ENCODE measurements around the gene THAP4.

The THAP4 gene

DNA sequence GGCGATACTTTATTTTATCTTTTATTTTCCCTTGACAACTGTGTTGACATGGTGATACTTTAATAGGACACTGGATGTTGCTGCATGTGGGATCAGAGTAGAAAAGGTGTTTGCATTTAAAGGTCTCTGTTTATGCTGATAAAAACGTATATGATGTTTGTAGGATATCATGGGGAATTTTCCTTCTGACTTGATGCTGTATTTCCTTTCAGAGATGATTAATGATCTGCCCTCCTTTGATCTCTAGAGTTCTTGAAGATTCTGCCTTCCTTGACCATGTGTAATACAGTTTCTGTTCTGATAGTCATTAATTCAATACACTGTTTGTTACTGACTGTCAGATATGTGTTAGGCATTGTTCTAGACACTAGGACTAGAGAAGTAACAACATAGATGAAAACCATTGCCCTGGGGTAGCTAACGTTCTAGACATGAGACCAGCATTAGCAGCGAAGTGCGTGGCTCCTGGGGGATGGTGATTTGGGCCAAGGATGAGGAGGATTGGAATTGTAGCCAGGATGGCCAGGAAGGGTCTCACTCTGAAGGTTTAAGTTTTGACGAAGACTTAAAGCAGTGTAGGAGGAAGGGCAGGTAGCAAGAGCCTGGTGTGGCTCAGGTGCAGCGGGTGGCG, 3.3 kb upstream of the THAP4 start:
- no peak for DNase-seq (ENCODE audit: low read depth in 2 of 2)

DNA sequence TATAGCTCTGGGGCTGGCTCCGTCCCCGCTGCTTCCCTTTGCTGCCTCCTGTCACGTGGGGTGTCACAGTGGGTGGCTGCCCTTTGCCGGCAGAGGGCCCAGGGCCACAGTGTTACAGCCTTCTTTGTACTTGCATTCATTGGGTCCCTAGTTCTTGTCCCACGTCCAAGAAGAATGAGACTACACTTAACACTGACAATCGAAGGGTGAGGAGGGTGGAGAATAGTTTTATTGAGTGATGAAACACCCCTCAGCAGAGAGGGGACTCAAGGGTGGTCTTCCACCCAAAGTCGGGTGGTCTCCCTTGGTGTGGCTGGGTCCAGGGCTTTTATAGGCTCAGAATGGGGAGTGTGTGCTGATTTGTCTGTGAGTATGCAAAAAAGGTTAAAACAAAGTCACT, 2.4 kb upstream of the THAP4 start:
- DNase-seq (ENCODE audit: low read depth in 2 of 2): no peak

DNA sequence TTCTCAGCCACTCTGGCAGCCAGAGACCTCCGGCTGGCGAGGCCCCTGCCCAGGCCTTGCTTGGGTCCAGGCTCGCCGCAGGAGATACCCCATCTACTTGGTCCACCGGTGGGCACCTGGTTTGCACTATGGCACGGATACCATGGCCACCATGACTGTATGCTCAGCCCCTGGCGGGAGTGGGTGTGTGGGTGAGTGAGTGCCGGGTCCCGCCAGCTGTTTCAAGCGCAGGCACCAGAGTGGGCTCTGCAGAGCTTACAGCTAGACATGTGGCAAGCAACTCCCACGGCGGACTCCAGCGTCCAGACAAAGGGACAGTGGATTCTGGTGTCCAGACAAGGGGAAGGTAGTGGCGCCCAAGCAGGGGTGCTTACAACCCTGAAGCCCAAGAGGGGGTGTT, 2.0 kb upstream of the THAP4 start:
- DNase-seq (ENCODE audit: low read depth in 2 of 2): no peak

DNA sequence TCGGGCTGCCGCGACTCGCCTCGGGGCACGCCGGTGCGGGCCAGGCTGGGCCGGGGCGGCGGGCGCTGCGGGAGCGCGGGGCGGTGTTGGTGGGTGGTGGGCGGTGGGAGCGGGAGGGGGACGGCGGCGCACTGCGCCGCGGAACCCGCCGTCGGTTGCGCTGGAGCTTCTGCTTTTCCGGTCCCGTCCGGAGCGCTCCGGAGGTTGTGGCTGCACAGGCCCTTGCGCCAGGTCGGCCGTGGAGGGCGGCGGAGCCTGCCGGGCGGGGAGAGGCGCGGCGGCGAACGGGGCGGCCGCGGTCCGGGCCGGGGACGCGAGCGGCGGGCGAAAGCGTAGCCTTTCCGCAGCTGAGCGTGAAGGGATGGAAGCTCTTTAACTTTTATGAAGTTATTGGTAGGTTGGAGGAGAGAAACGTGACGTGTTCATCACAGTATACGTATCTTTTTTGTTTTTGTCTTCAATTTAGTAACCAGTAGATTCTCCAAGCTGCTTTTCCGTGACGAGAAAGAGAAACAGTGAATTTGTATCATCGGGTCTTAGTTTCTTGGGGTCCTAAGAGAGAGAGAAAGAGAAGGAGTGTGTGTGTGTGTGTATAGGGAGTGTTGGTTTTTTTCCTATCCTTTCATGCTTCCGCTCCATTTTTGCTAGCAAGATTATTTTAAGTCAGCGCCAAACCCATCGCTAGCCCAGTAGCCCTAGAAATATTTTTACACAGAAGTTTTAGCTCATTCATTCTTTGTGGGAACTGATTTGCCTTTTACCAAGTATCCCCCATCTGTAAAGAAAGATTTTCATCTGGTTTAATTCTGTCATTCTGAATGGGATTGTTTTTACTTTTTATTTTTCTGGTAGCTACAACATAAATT, 1.1 kb upstream of the THAP4 start:
- DNase-seq (ENCODE audit: low read depth in 2 of 2): peak in 1 of 2 donors; percentile 40

DNA sequence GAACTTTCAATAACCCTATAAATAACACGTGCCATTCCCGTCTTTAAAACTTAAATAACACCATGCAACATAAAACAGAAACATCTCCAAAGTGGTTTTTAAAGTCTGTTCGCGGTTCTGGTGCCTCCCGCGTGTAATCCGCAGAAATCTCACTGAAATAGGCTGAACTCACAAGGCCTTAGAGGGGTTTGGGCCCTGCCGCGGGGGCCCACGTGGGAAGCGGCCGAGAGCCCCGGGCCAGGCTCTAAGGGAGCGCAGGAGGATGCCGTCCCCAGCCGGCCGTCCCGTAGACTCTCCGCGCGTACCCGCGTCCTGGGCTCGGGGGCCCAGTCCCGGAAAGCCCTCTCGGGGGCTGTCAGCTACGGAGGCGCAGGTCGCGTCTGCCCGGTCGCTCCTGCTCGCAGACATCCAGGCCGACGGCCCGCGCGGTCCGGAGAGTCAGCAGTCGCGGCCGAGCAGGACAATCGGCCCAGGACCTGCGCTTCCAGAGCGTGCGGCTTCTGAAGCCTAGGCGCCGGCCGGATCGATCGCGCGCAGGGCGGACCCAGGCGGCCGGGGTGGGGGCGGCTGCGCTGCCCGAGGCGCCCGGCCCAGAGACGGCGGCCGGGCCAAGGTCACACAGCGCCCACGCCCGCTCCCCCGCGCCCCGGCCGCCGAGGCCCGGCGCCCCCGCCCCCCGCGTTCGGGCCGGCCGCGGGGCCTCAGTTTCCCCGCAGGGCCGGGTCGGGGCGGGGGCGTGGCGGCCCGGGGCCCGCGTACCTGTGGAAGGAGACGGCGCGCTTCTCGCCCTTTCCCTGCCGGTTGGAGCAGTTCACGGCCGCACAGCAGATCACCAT, 558 bp downstream of the THAP4 start:
- DNase-seq (ENCODE audit: low read depth in 2 of 2): no peak

DNA sequence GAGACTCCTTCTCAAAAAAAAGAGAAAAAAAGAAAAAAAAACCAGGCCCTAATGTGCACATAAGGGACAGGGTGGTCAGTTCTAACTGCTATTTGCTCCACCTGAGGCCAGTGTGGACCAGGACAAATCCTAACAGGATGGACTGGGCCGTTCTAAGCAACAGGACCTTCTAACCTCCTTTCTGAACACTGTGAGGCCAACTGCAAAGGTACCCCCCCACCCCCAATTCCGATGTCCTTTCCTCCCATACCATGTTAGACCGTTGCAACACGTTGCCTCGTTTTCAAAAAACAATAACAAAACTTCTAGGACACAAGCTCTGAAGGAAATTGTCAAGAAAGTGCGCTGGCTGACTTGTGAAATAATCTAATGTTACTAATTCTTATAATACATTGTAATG, 1.2 kb downstream of the THAP4 start:
- DNase-seq (ENCODE audit: low read depth in 2 of 2): no peak

DNA sequence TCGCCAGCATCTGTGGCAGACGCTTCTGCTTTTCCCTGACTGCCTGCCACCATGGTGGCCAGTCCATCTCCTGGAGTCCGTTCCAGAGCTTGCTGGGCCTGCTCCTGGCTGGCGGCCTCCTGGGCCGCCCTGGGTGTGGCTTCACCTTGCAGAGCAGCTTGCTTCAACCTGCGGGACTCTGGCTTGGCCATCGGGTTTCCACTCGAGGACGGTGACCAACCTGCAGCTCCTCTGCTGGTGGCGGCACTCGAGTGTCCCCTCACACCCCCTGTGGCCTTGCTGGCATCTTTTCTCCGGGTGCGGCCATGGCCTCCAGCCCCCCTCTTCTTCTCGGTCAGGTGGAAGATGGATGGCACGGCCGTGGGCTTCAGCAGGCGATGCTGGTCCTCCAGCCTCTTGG, 3.4 kb downstream of the THAP4 start:
- no peak for DNase-seq (ENCODE audit: low read depth in 2 of 2)

DNA sequence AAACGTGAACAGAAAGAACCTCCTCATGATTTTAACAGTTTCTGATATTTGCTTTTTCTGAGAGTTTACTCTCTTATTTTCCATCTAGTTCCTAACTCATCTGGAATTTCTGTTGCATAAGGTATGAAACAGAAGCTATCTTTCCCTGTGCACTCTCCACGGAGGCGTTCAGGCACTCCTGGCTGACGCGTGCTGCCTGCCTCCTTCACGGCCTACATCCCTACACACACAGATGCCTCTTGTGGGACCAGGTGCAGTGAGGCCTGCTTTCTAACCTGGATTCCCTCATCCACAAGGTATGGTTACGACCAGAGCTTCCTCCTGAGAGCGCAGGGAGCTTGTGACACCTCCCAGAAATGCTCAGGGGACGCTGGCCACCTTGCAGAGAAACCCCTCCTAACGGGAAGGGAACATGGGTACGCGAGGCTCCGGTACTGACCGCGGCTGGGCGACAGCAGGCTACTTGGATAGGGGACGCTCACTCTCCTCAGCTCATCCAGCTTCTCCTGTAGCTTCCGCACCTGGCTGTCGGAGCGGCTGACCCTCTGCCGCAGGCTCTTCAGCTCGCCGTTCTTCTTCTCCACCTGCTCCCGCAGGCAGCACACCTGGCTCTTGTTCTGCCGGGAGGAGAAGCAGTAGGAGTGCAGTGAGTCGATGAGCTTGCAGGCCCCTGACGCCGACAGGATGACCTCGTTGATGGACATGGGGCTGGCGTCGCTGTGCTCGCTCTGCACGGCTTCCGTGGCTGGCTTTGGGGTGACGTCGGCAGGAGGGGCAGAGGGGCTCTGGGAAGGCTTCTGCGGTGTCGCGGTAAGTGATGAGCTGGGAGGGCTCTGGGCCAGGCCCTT, 4.3 kb downstream of the THAP4 start:
- DNase-seq (ENCODE audit: low read depth in 2 of 2): no peak

DNA sequence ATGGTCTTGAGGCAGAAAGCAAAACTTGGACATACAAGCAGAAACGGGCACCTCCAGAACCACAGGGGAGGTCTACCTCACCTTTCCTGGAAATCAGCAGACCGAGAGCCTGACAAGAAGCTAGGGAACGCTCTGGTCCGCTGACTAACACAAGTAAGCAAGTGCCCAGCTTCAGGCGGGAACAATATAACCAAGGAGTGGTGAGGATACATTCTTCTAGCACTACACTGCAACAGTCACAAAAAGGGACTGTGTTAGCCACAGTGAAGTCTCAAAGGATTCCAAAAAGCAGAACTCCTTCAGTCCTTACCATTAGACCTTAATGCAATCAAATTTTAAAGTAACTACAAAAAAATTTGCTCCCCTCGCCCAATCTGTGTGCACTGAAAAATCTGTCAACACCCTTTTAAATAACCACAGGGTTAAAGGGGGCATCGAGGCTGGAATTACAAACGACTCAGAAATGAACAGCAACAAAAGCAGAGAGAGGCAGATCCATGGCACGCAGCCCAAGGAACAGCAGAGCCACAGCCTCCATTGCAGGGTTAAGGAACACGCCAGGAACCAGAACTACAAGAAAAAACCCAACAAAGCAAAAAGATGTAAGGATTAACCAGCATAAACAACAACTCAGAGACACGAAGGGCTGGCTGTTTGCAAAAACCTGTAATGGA, 7.1 kb downstream of the THAP4 start:
- no peak for DNase-seq (ENCODE audit: low read depth in 2 of 2)

DNA sequence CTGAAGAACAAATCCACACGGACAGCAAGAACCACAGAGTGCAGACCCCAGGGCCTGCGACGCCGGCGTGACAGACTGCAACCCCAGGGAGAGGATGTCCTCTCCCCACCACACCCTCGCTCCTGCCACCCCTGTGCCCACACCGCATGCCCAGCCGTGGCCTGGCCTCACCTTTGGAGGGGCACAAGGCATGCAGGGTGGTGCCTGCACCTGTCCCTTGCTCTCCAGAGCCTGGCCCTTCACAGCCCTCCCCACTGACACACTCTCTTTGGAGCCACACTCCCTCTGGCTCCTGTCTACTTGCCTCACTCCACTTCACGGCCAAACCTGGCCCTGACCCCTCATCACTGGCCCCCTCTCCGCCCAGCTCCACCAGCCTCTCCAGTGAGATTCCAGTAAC, 9.3 kb downstream of the THAP4 start:
- no peak for DNase-seq (ENCODE audit: low read depth in 2 of 2)

DNA sequence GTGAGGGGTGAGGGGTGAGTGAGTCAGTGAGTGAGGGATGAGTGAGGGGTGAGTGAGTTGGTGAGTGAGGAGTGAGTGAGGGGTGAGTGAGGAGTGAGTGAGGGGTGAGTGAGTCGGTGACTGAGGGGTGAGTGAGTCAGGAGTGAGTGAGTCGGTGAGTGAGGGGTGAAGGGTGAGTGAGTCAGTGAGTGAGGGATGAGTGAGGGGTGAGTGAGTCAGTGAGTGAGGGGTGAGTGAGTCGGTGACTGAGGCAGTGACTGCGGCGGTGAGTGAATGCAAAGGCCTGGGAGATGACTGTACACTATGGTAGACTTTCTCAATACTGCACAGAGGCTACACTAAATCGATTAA, 16.6 kb downstream of the THAP4 start:
- peak; percentile 28 to 47 for DNase-seq (ENCODE audit: low read depth in 2 of 2)

DNA sequence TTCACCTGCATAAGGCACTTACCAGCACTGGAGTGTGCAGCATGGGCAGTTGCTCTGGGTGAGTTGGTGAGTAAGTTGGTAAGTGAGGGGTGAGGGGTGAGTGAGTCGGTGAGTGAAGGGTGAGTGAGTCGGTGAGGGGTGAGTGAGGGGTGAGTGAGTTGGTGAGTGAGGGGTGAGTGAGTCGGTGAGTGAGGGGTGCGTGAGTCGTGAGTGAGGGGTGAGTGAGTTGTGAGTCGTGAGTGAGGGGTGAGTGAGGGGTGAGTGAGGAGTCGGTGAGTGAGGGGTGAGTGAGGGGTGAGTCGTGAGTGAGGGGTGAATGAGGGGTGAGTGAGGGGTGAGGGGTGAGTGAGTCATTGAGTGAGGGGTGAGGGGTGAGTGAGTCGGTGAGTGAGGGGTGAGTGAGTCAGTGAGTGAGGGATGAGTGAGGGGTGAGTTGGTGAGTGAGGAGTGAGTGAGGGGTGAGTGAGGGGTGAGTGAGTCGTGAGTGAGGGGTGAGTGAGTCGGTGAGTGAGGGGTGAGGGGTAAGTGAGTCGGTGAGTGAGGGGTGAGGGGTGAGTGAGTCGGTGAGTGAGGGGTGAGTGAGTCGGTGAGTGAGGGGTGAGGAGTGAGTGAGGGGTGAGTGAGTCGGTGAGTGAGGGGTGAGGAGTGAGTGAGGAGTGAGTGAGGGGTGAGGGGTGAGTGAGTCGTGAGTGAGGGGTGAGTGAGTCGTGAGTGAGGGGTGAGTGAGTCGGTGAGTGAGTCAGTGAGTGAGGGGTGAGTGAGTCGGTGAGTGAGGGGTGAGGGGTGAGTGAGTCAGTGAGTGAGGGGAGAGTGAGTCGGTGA, 17.1 kb downstream of the THAP4 start:
- no peak for DNase-seq (ENCODE audit: low read depth in 2 of 2)

DNA sequence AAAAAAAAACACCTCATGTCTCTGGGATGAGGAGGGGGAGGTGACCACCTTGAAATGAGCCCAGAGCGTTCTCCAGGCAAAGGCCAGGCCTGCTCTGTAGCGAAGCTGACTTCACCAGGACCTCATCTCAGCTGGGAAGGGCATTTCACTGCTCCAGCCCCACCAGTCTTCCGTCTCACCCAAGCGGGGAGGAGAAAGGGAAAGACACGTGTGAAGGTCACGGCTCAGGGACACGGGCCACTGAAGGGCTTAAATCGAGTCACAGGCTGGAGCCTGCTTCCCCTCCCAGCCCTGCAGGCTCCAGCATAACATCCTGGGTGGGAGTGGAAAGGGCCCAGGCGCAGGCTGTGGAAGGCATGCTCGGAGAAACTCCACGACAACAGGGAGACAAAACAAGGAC, 18.1 kb downstream of the THAP4 start:
- DNase-seq (ENCODE audit: low read depth in 2 of 2): no peak

DNA sequence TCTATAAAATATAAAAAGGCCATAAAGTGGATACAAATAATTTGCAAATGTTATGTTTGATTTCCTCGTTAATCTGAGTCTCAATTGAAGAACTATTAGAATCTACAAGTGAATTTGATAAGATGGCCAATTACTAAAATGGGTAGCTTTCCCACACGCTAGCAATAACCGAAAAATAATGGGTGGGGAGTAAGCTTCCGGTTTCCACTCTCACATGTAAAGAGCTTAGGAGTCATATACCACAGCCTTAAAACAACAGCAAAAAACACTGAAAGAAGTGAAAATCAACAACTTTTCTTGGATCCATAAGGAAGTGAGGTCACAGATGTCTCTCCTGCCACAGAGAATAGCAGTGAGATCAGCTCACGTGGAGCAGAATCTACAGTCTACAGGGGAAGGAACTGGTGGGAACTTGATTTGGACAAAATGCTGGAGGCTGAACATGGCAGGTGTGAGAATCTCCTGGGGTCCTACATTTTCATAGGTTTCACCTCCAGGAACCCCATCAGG, 18.6 kb downstream of the THAP4 start:
- DNase-seq (ENCODE audit: low read depth in 2 of 2): no peak

DNA sequence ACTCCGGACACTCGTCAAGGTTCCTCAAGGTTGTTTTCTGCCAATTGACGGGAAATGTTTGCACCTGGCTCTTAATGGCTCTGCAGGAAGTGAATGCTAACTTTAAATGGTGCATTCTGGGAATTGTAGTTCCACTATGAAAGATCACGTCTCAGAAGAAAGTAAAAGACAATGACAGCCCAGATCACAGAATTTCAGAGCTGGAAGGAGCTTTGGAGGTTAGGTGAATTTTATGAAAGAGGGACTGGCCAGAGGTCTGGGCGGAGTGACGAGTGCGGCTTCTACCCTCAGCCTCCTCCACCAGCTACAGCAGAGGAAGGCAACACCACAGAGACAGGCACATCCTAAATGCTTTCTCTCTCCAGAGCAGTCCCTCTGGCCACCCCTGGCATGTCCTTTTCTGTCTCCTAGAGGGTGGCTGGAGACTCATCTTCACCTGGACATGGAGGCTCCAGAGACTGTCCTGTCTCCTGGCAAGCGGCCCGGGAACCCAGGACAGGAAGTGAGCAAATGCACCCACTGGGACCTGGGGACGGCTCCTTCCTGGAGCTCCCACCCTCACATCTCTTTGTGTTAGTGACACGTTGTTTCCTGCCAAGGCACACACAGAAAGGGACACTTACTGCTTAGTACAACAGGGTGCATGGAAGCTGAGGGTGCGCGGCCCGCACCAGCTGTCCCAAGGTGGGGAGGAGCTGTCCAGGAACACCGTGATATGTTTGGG, 19.4 kb downstream of the THAP4 start:
- no peak for DNase-seq (ENCODE audit: low read depth in 2 of 2)

DNA sequence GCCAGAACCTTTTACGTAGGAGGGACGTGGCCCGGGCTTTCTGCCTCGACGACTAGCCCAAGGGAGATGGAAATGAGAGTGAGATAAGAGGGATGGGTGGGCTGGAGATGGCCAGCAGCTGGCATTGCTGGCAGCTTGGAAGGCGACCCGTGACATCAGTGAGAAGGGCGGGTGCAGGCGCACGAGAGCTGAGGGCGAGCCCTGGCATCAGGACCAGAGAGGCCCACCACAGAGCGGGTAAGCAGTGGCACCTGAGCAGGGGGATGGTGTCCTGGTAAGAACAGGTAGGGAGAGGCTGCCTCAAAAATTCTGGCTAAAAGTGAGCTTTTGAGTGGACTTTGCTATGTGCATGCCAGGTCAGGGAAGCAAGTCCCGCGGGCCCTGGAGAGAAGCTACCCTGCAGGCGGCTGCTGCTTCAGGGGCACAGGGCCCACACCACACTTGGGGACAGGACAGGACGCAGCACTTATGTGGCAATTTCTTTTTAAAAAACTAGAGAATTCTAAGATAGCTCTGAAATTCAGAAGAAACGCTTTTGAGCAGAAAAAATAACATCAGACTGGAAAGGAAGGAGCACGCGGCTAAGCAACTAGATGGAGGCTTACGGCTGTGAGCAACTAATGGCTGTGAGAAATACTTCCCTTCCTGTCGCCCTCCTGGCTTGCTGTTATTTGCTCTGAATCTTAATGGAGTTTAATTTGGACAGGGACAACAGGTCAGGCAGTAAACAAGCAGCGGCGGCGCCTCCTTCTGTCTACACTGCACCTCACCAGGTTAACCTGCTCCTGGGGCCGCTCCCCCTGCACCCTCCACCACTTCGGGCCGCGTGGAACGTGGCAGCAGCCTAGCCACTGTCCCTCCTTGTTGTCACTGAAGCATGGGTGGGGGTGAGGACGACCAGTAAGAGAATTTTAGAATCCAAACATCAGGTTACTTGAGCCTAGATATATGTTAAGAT, 20.5 kb downstream of the THAP4 start:
- no peak for DNase-seq (ENCODE audit: low read depth in 2 of 2)

DNA sequence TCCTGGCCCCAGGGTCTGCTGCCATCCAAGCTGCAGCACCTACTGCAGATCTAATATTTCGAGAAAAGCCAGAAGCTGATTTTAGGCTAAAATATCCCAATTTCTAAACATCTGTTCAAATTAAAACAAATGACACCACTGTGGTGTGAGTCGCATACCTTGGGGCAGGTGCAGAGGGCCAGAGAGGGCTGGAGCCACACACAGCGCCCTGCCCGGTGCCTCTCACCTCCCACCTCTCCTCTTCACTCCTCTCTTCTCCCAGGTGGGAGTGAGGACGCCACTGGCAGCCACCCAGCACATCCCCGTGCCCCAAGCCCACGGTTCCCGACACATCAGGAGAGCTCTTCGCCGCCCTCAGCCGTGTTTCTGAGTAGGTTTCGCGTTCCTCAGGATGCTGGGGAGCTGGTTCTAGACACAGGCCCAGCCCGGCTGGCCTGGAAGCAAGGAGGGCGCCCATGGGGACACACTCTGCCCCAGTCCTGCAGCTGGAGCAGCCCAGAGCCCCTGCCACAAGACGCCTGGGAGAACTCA, 21.4 kb downstream of the THAP4 start:
- DNase-seq (ENCODE audit: low read depth in 2 of 2): no peak

DNA sequence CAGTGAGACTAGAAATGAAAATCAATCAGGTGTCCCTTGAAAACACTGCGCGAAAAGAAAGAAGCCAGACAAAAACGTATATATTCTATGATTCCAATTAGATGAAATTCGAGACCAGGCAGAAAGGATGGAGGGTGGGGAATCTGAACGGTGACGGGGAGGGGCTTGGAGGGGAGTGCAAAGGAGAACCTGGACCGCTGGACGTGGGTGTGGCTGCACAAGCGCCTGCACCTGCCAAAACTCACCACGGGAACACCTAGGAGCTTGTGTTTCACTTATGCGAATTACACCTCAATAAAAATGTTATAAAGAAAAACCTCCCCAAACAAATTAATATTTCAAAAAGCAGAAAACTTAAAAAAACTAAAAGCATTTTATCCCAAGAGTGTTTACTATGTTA, 21.9 kb downstream of the THAP4 start:
- DNase-seq (ENCODE audit: low read depth in 2 of 2): no peak

Measured in stimulated activated CD8-positive, alpha-beta memory T cell treated with anti-CD3 and anti-CD28 coated beads, Interleukin-7, amount 100 ng/mL, for 4 hours (primary cell).